GM21786 (cell line): Measurements from ENCODE around the gene ZFAND3.

ENCODE experiments used
- ATAC-seq: cut with Tn5 transposase; IDR thresholded peaks from one replicate; pipeline ENCODE4 v1.9.1; 2021; ENCODE audit not compliant: unreplicated experiment

ZFAND3 gene

DNA sequence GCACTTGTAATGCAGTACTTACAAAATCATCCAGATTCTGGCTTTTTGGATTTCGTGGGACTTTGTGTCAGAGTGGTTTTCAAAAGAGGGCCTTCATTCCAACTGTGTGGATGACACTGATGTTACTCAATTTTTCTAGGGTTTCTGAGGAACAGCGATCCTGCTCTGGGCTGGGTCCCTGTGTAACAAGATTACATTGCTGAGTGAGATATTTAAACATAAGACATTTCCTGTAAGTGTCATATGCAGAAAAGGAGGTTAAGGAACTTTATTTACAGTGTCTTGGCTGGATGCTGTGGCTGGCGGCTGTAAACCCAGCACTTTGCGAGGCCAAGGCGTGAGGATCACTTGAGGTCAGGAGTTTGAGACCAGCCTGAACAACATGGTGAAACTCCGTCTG is 6.7 kb downstream of the ZFAND3 start:
- ATAC-seq: no peak

DNA sequence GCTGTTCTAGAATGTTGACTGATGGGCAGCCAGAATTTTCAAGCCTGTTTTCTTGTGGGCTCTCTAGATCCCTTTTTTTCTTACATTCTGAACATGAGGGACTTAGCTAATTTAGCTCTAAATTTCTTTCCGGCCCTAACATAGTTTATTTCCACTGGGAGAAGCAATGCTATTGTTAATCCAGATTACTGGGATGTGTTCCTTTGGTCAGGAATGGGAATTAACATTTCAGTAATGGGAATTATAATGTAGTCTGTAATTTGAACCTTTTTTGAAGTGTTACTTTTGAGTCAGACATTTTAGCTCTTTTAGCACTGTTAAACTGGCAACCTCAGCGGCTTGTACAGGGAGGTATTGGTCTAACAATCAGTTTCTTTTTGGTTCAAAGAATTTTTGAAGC is 7.5 kb downstream of the ZFAND3 start:
- no peak for ATAC-seq

DNA sequence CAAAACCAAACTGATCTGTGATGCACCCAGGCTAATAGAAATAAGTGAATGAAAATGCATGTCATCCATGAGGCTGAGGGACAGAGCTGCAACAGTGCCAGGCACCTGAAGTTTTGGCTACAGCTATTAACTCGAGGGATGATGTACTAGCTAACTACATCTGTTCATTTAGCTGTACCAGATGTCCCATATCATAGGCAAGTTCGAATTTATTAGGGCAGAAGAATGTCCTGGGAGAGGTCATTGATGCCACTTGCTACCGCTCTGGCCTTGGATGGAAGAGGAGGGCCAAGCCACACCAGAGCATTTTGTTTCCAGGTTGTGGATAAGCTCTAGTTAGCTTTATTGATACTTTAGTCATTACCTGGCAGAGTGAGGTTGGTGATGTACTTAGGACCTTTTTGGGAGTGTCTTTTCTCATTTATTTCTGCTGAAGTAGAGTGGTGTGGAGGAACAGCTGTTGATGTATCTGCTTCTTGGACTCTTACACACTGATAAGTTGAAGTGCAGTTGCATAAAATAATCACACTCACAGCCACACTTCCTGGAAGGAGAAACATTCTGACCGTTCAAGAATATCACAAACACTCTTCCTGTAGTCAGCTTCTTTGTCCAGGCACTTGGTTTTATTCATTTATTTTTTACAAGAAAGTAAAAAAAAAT is 8.2 kb downstream of the ZFAND3 start:
- ATAC-seq: no peak

DNA sequence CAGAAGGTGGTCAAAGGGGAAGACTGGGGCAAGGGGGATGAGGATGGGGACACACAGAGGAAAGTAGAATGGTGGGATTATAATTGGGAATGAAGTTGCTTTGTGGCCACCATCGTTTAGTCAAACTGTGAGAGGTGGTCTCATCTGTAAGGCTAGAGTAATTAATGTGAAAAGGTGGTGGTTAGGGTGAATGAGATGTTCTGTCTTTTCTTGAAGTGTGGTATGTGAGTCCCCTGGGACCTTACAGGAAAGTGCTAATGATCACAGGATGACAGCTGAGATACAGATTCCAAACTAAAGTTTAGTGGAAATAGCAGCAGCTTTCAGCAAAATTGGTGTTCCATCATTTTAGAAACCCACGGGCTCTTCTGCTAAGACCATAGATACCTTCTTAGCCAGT is 10.7 kb downstream of the ZFAND3 start:
- ATAC-seq: no peak

DNA sequence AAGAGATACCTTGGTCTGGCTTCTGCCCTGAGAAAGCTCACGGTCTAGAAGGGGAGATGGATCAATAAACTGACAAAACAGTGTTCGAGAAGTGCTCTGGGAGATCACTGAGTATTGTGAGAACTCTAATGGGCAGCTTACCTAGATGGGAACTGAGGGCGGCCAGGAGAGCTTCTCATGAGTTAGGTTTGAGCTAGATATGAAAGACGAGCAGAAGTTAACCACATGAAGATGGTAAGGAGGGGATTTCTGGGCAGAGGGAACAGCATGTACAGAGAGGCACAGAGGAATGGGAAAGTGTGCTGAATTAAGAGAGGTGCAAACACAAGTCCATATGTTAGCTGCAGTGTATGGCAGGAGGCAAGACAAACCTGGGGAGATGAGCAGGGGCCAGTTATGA is 11.9 kb downstream of the ZFAND3 start:
- ATAC-seq: no peak

DNA sequence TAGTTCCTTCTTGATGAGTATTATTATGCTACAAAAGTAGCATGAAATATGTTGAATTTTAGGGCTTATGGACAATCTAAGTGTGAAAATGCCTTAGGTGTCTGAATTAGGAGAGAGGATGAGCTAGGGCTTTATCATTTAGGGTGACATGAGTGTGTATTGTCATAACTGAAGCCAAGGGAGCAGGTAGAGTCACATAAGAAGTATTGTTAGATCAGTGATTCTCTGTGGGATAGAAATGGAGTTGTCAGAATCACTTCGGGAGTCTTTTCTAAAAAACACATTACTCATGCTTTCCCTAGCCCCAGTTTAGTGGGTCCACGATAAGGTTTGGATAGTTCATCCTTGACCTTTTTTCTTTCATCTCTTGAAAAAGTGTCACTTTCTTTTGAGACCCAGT is 16.4 kb downstream of the ZFAND3 start:
- no peak for ATAC-seq

- no peak for ATAC-seq
Observed at GRCh38 chr6:37838219-37838921, 18.8 kb downstream of the ZFAND3 start.

GRCh38 chr6:37840143-37840939 is 20.8 kb downstream of the ZFAND3 start:
- ATAC-seq: no peak

DNA sequence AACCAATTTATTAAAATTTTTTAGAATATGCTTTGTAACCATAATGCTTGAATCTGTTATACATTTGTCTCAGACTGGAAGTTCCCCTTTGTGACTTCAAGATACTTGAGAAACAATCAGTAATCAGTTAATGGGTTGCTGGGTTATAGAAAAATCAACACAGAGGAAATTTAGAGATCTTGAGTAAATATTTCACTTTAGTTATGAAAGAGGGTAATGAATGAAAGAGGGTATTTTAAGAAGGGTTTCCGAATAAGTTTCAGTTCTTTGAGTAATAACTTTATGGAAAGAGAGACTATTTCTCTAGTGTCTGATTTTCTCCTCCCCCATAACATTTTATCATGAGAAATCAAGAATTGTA is 21.4 kb downstream of the ZFAND3 start:
- no peak for ATAC-seq

DNA sequence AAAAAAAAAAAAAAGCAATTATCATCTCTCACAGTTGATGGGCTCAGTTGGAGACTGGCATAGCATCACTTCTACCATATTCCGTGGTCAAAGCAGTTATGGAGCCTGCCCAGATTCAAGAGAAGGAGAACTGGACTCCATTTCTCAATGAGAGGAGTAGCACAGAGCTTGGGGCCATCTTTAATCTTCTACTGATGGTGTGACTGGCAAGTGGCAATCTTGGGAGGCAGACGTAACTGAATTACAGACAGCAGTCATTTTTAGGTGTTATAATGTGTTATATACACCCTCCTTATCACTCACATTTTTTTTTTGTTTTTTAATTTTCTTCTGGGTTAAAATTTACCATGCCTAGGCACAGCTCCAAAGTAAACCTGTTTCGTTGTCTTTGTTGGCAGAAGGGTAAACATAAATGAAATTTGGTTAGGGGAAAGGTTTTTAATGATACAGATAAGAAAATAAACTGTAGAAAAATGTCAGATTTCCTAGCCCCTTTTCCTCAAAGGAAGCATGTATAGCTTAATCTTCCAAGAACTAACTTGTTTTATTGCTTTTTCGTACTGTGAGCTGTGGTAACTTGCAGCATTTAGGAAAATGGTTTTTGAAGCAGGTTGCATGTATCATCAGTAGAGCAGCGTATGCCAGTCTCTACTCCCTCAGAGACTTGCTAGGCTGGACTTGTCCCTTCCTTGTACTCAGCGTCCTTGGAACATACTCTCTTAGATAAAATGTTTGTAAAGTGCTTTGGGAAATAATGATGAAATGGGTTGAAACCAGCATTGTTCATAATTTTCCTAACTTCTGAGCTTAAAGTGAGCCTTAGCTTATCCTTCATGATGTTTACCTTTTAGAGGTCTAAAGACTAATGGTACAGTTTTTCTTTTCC is 25.7 kb downstream of the ZFAND3 start:
- ATAC-seq: no peak

GRCh38 chr6:37845930-37846329 is 26.4 kb downstream of the ZFAND3 start:
- no peak for ATAC-seq

- ATAC-seq: no peak
Observed at GRCh38 chr6:37847704-37848103, 28.2 kb downstream of the ZFAND3 start.

- ATAC-seq: no peak
Observed at GRCh38 chr6:37848371-37848770, 28.8 kb downstream of the ZFAND3 start.

GRCh38 chr6:37850260-37850659 is 30.7 kb downstream of the ZFAND3 start:
- ATAC-seq: no peak

DNA sequence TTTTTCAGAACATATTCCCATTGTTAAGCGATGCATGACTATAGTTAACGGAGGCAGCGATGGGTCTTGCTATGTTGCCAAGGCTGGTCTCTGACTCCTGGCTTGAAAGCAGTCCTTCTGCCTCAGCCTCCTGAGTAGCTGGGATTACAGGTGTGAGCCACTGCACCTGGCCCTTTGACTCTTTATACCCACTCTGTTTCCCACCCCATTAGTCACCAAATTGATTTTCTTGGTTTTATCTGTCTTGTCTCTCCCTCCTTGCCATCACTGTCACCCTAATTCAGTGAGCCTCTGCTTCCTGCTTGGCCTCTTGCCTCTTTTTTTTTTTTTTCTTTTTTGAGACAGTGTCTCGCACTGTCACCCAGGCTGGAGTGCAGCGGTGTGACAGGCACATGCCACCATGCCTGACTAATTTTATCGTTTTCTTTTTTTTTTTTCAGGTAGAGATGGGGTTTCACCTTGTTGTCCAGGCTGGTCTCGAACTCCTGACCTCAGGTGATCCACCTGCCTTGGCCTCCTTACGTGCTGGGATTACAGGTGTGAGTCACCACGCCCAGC is 31.3 kb downstream of the ZFAND3 start:
- no peak for ATAC-seq

- ATAC-seq: no peak
Observed at GRCh38 chr6:37851997-37852524, 32.5 kb downstream of the ZFAND3 start.

DNA sequence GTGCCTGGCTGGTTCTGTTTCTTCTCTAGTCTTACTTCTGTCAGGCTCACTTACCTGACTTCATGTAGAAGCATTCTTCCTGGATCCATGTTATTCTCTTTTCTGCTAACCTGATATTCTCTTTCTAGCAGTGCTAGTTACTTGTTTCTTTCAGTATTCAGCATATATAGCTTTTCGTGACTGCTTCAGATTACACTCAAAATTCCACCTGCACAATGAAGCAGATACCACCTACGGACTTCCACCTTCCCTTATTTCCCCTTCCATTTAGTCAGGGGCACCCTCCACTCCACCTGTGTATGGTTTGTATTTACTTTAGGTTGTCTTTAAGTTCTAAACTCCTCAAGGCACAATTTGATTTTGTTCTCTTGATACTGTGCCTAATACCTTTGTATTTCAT is 36.8 kb downstream of the ZFAND3 start:
- ATAC-seq: no peak

GRCh38 chr6:37858363-37858762 is 38.8 kb downstream of the ZFAND3 start:
- no peak for ATAC-seq

GRCh38 chr6:37860226-37860839 is 40.8 kb downstream of the ZFAND3 start:
- ATAC-seq: no peak

DNA sequence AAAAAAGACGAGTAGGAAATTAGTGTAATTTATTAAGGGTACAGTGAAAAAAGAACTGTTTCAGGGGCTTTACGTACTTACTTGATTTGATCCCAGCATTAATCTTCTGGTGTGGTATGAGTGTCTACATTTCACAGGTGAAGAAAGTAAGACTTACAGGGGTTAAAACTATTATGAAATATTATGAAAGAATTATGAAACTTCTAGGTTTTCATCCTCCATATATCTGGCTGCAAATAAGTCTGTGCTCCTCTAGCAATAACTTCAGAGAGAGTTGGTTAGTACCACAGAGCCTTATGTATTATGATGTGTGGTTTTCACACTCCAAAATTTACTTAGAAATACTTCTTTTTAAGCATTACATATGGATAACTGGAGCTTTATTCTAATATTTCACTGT is 41.9 kb downstream of the ZFAND3 start:
- ATAC-seq: no peak
